ENCODE data around the gene PAOX. TPM values are rescaled to one million over a fixed set of nuclear protein-coding genes. Genes with fewer than 3 reads are reported as not detected.

PAOX gene
- total and polyA plus RNA-seq, 9 of the 15 experiments (the other 6 are each of a cell fraction or from before 2014, with no cell fraction given): 0.80 to 6.4 (median 2.6) TPM

DNA sequence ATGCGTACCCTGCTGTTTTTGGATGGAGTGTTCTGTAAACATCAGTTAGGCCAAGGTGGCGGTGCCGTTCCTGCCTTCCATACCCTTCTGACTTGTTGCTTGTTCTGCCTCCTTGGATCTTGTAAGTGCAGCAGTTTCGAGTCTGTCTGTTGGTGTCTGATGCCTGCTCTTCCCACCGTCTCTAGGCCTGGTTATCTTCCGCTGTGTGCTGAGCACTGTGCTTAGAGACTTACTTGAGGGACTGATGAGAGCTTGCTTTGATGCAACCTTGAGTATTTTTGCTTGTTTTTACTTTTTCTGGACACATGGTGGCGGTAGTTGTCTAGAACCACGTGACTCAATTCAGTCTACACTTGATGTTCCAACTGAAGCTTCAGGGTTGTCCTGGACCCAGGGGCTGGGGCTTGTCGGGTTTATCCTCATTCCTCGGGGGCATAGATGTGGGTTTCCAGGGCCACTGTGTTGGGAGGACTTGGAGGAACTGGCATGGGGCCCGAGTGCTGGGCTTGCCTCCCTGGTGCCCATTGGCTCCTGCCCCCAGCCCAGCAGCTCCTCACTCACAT lies 59.7 kb downstream of the PAOX start (continued):
- TF ChIP-seq CREB1 (IDR thresholded peaks at IDR 0.05) (no peak), CREB1 (CRISPR knock-in tag; IDR thresholded peaks at IDR 0.05) (no peak), ELF4 (CRISPR knock-in tag; IDR thresholded peaks at IDR 0.05) (no peak), ZNF57 (CRISPR knock-in tag; IDR thresholded peaks at IDR 0.05) (no peak), SRSF1 (IDR thresholded peaks at IDR 0.05; ENCODE audit: low read depth, low read length) (no peak), DMBX1 (CRISPR knock-in tag; IDR thresholded peaks at IDR 0.05; ENCODE audit: borderline replicate concordance) (no peak), CBX8 (IDR thresholded peaks at IDR 0.05; ENCODE audit: borderline replicate concordance, extremely low read depth, low read depth, low read length, poor library complexity, severe bottlenecking) (no peak), BMI1 (IDR thresholded peaks at IDR 0.05; ENCODE audit: low read length) (no peak), STAG1 (CRISPR knock-in tag; IDR thresholded peaks at IDR 0.05; ENCODE audit: borderline replicate concordance) (no peak), CEBPB (tag; IDR thresholded peaks at IDR 0.05) (0 out of 2 replicates have a peak, but pooled peaks have one; percentile 18), POLR2G (IDR thresholded peaks at IDR 0.05; ENCODE audit: low read depth, low read length) (no peak), TOE1 (IDR thresholded peaks at IDR 0.05; ENCODE audit: borderline replicate concordance) (peak; percentile 95), TOE1 (CRISPR knock-in tag; IDR thresholded peaks at IDR 0.05; ENCODE audit: borderline replicate concordance, low read depth) (no peak), PHF8 (IDR thresholded peaks at IDR 0.05; ENCODE audit: borderline replicate concordance, low read length) (no peak), NEUROD1 (IDR thresholded peaks at IDR 0.05; ENCODE audit: borderline replicate concordance, low read depth, low read length, partially characterized antibody) (no peak), MTA1 (IDR thresholded peaks at IDR 0.05; ENCODE audit: borderline replicate concordance) (no peak), CEBPG (CRISPR knock-in tag; IDR thresholded peaks at IDR 0.05) (no peak), CEBPG (tag; conservative IDR thresholded peaks at IDR 0.05 in 1 of 2, IDR thresholded peaks at IDR 0.05 in 1 of 2) (no peak), ZNF274 (IDR thresholded peaks at IDR 0.05; ENCODE audit: borderline replicate concordance, low read depth, low read length) (no peak), E2F3 (CRISPR knock-in tag; IDR thresholded peaks at IDR 0.05) (no peak), CBFA2T2 (conservative IDR thresholded peaks at IDR 0.05) (peak; percentile 75)
- TF ChIP-seq, protein P1, sequence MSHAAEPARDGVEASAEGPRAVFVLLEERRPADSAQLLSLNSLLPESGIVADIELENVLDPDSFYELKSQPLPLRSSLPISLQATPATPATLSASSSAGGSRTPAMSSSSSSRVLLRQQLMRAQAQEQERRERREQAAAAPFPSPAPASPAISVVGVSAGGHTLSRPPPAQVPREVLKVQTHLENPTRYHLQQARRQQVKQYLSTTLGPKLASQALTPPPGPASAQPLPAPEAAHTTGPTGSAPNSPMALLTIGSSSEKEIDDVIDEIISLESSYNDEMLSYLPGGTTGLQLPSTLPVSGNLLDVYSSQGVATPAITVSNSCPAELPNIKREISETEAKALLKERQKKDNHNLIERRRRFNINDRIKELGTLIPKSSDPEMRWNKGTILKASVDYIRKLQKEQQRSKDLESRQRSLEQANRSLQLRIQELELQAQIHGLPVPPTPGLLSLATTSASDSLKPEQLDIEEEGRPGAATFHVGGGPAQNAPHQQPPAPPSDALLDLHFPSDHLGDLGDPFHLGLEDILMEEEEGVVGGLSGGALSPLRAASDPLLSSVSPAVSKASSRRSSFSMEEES (CRISPR knock-in tag; IDR thresholded peaks at IDR 0.05): peak; percentile 96
- TF ChIP-seq, protein P2, sequence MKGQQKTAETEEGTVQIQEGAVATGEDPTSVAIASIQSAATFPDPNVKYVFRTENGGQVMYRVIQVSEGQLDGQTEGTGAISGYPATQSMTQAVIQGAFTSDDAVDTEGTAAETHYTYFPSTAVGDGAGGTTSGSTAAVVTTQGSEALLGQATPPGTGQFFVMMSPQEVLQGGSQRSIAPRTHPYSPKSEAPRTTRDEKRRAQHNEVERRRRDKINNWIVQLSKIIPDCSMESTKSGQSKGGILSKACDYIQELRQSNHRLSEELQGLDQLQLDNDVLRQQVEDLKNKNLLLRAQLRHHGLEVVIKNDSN (CRISPR knock-in tag; IDR thresholded peaks at IDR 0.05): peak; percentile 90
- TF ChIP-seq, protein P3, sequence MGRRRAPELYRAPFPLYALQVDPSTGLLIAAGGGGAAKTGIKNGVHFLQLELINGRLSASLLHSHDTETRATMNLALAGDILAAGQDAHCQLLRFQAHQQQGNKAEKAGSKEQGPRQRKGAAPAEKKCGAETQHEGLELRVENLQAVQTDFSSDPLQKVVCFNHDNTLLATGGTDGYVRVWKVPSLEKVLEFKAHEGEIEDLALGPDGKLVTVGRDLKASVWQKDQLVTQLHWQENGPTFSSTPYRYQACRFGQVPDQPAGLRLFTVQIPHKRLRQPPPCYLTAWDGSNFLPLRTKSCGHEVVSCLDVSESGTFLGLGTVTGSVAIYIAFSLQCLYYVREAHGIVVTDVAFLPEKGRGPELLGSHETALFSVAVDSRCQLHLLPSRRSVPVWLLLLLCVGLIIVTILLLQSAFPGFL (CRISPR knock-in tag; IDR thresholded peaks at IDR 0.05): no peak
- TF ChIP-seq, protein P4, sequence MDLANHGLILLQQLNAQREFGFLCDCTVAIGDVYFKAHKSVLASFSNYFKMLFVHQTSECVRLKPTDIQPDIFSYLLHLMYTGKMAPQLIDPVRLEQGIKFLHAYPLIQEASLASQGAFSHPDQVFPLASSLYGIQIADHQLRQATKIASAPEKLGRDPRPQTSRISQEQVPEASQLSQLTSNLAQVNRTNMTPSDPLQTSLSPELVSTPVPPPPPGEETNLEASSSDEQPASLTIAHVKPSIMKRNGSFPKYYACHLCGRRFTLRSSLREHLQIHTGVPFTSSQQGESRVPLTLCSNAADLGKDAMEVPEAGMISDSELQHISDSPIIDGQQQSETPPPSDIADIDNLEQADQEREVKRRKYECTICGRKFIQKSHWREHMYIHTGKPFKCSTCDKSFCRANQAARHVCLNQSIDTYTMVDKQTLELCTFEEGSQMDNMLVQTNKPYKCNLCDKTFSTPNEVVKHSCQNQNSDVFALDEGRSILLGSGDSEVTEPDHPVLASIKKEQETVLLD (IDR thresholded peaks at IDR 0.05): no peak

All from K562 (cell line).